ENCODE data around the gene MFAP2.

MFAP2 gene

GRCh38 chr1:16926491-16927073 lies 53.8 kb downstream of the MFAP2 start:
- DNase-seq: no peak

GRCh38 chr1:16925635-16926490 lies 54.6 kb downstream of the MFAP2 start:
- DNase-seq: no peak

GRCh38 chr1:16924919-16925477 lies 55.4 kb downstream of the MFAP2 start:
- DNase-seq: no peak

Measured in Kasumi-1 (cell line).